NCI-H510A (cell line): Measurements from ENCODE around the gene ASB1.

Experiments
- DNase-seq: peaks from one replicate; lab custom pipeline; 2025; lab: John Stamatoyannopoulos, UW

Gene ASB1

GRCh38 chr2:238426568-238427434, at the start of gene ASB1:
TSS of gene ASB1 (plus strand) at chr2:238426927. CDS start at chr2:238427071, 144 bp downstream.
- DNase-seq: peak; percentile 78

- DNase-seq: no peak
Observed at GRCh38 chr2:238378230-238379095, 48.3 kb upstream of the ASB1 start.

GRCh38 chr2:238379096-238379810, 47.5 kb upstream of the ASB1 start:
- no peak for DNase-seq

GRCh38 chr2:238380336-238380735, 46.4 kb upstream of the ASB1 start:
- peak; percentile 15 for DNase-seq

- peak; percentile 44 for DNase-seq
Observed at GRCh38 chr2:238380785-238381184, 45.9 kb upstream of the ASB1 start.

GRCh38 chr2:238381341-238382115, 45.2 kb upstream of the ASB1 start:
- DNase-seq: no peak

- DNase-seq: no peak
Observed at GRCh38 chr2:238382381-238382781, 44.3 kb upstream of the ASB1 start.

GRCh38 chr2:238383135-238383534, 43.6 kb upstream of the ASB1 start:
- no peak for DNase-seq

GRCh38 chr2:238383743-238384380, 42.9 kb upstream of the ASB1 start:
- no peak for DNase-seq

- DNase-seq: no peak
Observed at GRCh38 chr2:238387332-238387731, 39.4 kb upstream of the ASB1 start.

GRCh38 chr2:238388794-238389193, 37.9 kb upstream of the ASB1 start:
- no peak for DNase-seq

GRCh38 chr2:238389988-238390589, 36.6 kb upstream of the ASB1 start:
- peak; percentile 86 for DNase-seq

GRCh38 chr2:238391042-238391689, 35.6 kb upstream of the ASB1 start:
- DNase-seq: no peak

GRCh38 chr2:238396663-238397062, 30.1 kb upstream of the ASB1 start:
- no peak for DNase-seq

- DNase-seq: no peak
Observed at GRCh38 chr2:238397356-238397755, 29.4 kb upstream of the ASB1 start.

GRCh38 chr2:238398577-238398976, 28.1 kb upstream of the ASB1 start:
- no peak for DNase-seq

GRCh38 chr2:238399094-238399493, 27.6 kb upstream of the ASB1 start:
- no peak for DNase-seq

- no peak for DNase-seq
Observed at GRCh38 chr2:238401551-238401950, 25.2 kb upstream of the ASB1 start.

GRCh38 chr2:238403632-238404405, 22.9 kb upstream of the ASB1 start:
- DNase-seq: peak; percentile 44
